ENCODE measurements around the gene FAM204A.

Gene FAM204A

GRCh38 chr10:118287076-118287806 is 54.9 kb downstream of the FAM204A start:
- Histone ChIP-seq H3K36me3 (replicated peaks) (no peaks in the 10 kb centered on the region), H3K4me1 (no peaks in the 10 kb centered on the region), H3K9me3 (no peaks in the 10 kb centered on the region), H3K27me3 (ENCODE audit: low read depth) (peaks cover 3% of the 10 kb centered on the region), H3K4me3 (no peak overlapping the region)
- in situ Hi-C loops (cut with MboI; ENCODE audit: low sequenced_read_pairs): no loop called here
- DNase-seq (ENCODE audit: low spot score in 2 of 2): no peak

GRCh38 chr10:118286051-118286838 is 55.9 kb downstream of the FAM204A start:
- Histone ChIP-seq H3K36me3 (replicated peaks) (no peaks in the 10 kb centered on the region), H3K27me3 (ENCODE audit: low read depth) (peaks cover 3% of the 10 kb centered on the region), H3K4me1 (no peaks in the 10 kb centered on the region), H3K9me3 (no peaks in the 10 kb centered on the region), H3K4me3 (no peak overlapping the region)
- in situ Hi-C loops (cut with MboI; ENCODE audit: low sequenced_read_pairs): no loop called here
- DNase-seq (ENCODE audit: low spot score in 2 of 2): no peak

- Histone ChIP-seq H3K27me3 (ENCODE audit: low read depth) (peaks cover 3% of the 10 kb centered on the region; the same call in 1 of the 2 replicates), H3K4me3 (no peak overlapping the region), H3K4me1 (no peaks in the 10 kb centered on the region), H3K9me3 (no peaks in the 10 kb centered on the region; the same call in 1 of the 2 replicates), H3K36me3 (replicated peaks) (no peaks in the 10 kb centered on the region)
- no peak for DNase-seq (ENCODE audit: low spot score in 2 of 2)
- in situ Hi-C loops (cut with MboI; ENCODE audit: low sequenced_read_pairs): no loop called here
Measured at GRCh38 chr10:118282670-118283069, 59.5 kb downstream of the FAM204A start.

- Histone ChIP-seq H3K4me1 (no peaks in the 10 kb centered on the region), H3K4me3 (no peak overlapping the region), H3K9me3 (no peaks in the 10 kb centered on the region; the same call in 1 of the 2 replicates), H3K36me3 (replicated peaks) (no peaks in the 10 kb centered on the region), H3K27me3 (ENCODE audit: low read depth) (0 out of 2 replicates have a peak, but pooled peaks cover 3% of the 10 kb centered on the region)
- in situ Hi-C loops (cut with MboI; ENCODE audit: low sequenced_read_pairs): no loop called here
- no peak for DNase-seq (ENCODE audit: low spot score in 2 of 2)
Measured at GRCh38 chr10:118278649-118279048, 63.5 kb downstream of the FAM204A start.

GRCh38 chr10:118277871-118278270 is 64.3 kb downstream of the FAM204A start:
- Histone ChIP-seq H3K27me3 (ENCODE audit: low read depth) (0 out of 2 replicates have a peak, but pooled peaks cover 3% of the 10 kb centered on the region), H3K36me3 (replicated peaks) (no peaks in the 10 kb centered on the region), H3K4me3 (no peak overlapping the region), H3K4me1 (peaks cover under 1% of the 10 kb centered on the region), H3K9me3 (no peaks in the 10 kb centered on the region; the same call in 1 of the 2 replicates)
- no peak for DNase-seq (ENCODE audit: low spot score in 2 of 2)
- in situ Hi-C loops (cut with MboI; ENCODE audit: low sequenced_read_pairs): no loop called here

- DNase-seq (ENCODE audit: low spot score in 2 of 2): no peak
- H3K9me3 ChIP-seq: no peaks in the 10 kb centered on the region; the same call in 1 of the 2 replicates
- 0 out of 2 replicates have a peak, but pooled peaks cover 3% of the 10 kb centered on the region for H3K27me3 ChIP-seq (ENCODE audit: low read depth)
- peaks cover 4% of the 10 kb centered on the region for H3K4me1 ChIP-seq
- in situ Hi-C loops (cut with MboI; ENCODE audit: low sequenced_read_pairs): no loop called here
- H3K36me3 ChIP-seq (replicated peaks): no peaks in the 10 kb centered on the region
- no peak overlapping the region for H3K4me3 ChIP-seq
Measured at GRCh38 chr10:118276727-118277126, 65.4 kb downstream of the FAM204A start.

GRCh38 chr10:118276204-118276603 is 65.9 kb downstream of the FAM204A start:
- no peak for DNase-seq (ENCODE audit: low spot score in 2 of 2)
- Histone ChIP-seq H3K4me3 (no peak overlapping the region), H3K27me3 (ENCODE audit: low read depth) (0 out of 2 replicates have a peak, but pooled peaks cover 3% of the 10 kb centered on the region), H3K4me1 (peaks cover 9% of the 10 kb centered on the region), H3K36me3 (replicated peaks) (no peaks in the 10 kb centered on the region), H3K9me3 (no peaks in the 10 kb centered on the region; the same call in 1 of the 2 replicates)
- in situ Hi-C loops (cut with MboI; ENCODE audit: low sequenced_read_pairs): no loop called here

GRCh38 chr10:118273662-118274061 is 68.5 kb downstream of the FAM204A start:
- no peak overlapping the region for H3K4me3 ChIP-seq
- DNase-seq (ENCODE audit: low spot score in 2 of 2): no peak
- no peaks in the 10 kb centered on the region for H3K9me3 ChIP-seq
- no peaks in the 10 kb centered on the region for H3K36me3 ChIP-seq (replicated peaks)
- H3K27me3 ChIP-seq (ENCODE audit: low read depth): peaks cover 14% of the 10 kb centered on the region
- in situ Hi-C loops (cut with MboI; ENCODE audit: low sequenced_read_pairs): no loop called here
- peaks cover 9% of the 10 kb centered on the region for H3K4me1 ChIP-seq

- Histone ChIP-seq H3K27me3 (ENCODE audit: low read depth) (peaks cover 22% of the 10 kb centered on the region), H3K4me3 (peak overlapping the region; percentile 17), H3K4me1 (peaks cover 9% of the 10 kb centered on the region), H3K36me3 (replicated peaks) (no peaks in the 10 kb centered on the region), H3K9me3 (no peaks in the 10 kb centered on the region)
- peak; percentile 23 to 31 for DNase-seq (ENCODE audit: low spot score in 2 of 2)
- in situ Hi-C loops (cut with MboI; ENCODE audit: low sequenced_read_pairs): no loop called here
Measured at GRCh38 chr10:118272767-118273166, 69.4 kb downstream of the FAM204A start.

GRCh38 chr10:118272149-118272721 is 69.9 kb downstream of the FAM204A start:
- peak overlapping the region; percentile 17 for H3K4me3 ChIP-seq

GRCh38 chr10:118271671-118272070 is 70.5 kb downstream of the FAM204A start:
- peaks cover 9% of the 10 kb centered on the region for H3K4me1 ChIP-seq
- in situ Hi-C loops (cut with MboI; ENCODE audit: low sequenced_read_pairs): no loop called here
- no peaks in the 10 kb centered on the region for H3K36me3 ChIP-seq (replicated peaks)
- peaks cover 23% of the 10 kb centered on the region for H3K27me3 ChIP-seq (ENCODE audit: low read depth)
- H3K9me3 ChIP-seq: no peaks in the 10 kb centered on the region
- H3K4me3 ChIP-seq: peak overlapping the region; percentile 17
- DNase-seq (ENCODE audit: low spot score in 2 of 2): no peak

More at GRCh38 chr10:118272149-118272721, 69.9 kb downstream of the FAM204A start:
- H3K4me1 ChIP-seq: peaks cover 9% of the 10 kb centered on the region
- no peaks in the 10 kb centered on the region for H3K9me3 ChIP-seq
- H3K27me3 ChIP-seq (ENCODE audit: low read depth): peaks cover 23% of the 10 kb centered on the region
- in situ Hi-C loops (cut with MboI; ENCODE audit: low sequenced_read_pairs): no loop called here
- no peaks in the 10 kb centered on the region for H3K36me3 ChIP-seq (replicated peaks)
- peak; percentile 65 to 83 for DNase-seq (ENCODE audit: low spot score in 2 of 2)

GRCh38 chr10:118266098-118266748 is 75.9 kb downstream of the FAM204A start:
- in situ Hi-C loops (cut with MboI; ENCODE audit: low sequenced_read_pairs): no loop called here
- H3K36me3 ChIP-seq (replicated peaks): no peaks in the 10 kb centered on the region
- H3K4me1 ChIP-seq: 0 out of 2 replicates have a peak, but pooled peaks cover 2% of the 10 kb centered on the region
- H3K4me3 ChIP-seq: no peak overlapping the region
- peak; percentile 42 for DNase-seq (ENCODE audit: low spot score in 2 of 2)
- H3K9me3 ChIP-seq: no peaks in the 10 kb centered on the region
- H3K27me3 ChIP-seq (ENCODE audit: low read depth): peaks cover 55% of the 10 kb centered on the region

GRCh38 chr10:118264838-118265470 is 77.2 kb downstream of the FAM204A start:
- Histone ChIP-seq H3K4me3 (no peak overlapping the region), H3K36me3 (replicated peaks) (no peaks in the 10 kb centered on the region), H3K9me3 (no peaks in the 10 kb centered on the region), H3K4me1 (0 out of 2 replicates have a peak, but pooled peaks cover 2% of the 10 kb centered on the region), H3K27me3 (ENCODE audit: low read depth) (peaks cover 55% of the 10 kb centered on the region)
- DNase-seq (ENCODE audit: low spot score in 2 of 2): no peak
- in situ Hi-C loops (cut with MboI; ENCODE audit: low sequenced_read_pairs): no loop called here

All from HAP-1 (cell line).